Loucy (cell line): ENCODE results near the gene IL17RD.

Experiments
- EZH2phosphoT487 ChIP-seq: fragments of 200-600 bp; IDR thresholded peaks from 2 replicates; pipeline ENCODE4 v1.6.1; 2018; ENCODE audit warnings: antibody characterized with exemption, mild to moderate bottlenecking, moderate library complexity, borderline replicate concordance
- TF ChIP-seq, protein P1 (sequence below): fragments of 200-600 bp; sonication (generic); conservative IDR thresholded peaks from 2 replicates; pipeline ENCODE4 v1.5.1; 2014; ENCODE audit warnings: mild to moderate bottlenecking, antibody characterized with exemption, low read length

DNA sequence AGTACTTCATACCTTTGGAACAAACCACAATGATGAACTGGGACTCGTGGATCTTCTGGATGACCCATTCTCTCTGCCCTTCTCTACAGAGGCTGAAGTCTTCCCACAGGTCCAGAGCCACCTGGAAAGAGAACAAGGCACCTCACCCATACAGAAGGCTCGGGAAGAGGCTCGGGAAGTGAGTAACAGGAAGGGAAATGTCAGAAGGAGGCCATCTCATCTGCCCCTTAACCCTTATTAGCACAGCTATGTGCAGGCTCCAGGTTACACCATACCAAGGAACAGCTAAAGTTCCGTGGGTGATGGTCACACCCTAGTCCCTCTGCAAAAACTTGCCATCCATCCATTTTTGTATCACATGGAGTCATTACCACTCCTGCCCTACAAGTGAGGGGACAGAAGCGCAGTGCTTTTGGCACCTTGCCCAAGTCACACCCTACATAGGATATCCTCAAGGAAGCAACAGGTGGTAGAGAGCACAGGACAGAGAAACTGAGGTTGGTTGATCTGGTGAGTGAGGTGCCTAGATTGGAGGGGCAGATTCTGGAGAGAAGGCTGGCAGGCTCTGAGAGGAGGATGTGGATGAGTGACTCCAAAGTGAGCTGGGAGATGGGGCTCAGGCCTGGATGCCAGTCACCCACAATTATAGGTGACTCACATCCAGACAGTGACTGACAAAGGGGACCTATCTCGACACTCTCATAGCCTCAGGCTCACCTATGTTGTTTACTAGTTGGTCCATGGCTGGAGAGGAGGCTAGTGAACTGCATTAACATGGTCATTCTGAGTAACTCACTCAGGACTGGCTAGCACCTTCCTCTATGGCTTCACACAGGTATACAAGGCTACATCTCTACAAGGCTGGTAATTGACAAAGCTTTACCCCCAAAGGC lies 66.5 kb downstream of the IL17RD start:
- TF ChIP-seq, protein P1, sequence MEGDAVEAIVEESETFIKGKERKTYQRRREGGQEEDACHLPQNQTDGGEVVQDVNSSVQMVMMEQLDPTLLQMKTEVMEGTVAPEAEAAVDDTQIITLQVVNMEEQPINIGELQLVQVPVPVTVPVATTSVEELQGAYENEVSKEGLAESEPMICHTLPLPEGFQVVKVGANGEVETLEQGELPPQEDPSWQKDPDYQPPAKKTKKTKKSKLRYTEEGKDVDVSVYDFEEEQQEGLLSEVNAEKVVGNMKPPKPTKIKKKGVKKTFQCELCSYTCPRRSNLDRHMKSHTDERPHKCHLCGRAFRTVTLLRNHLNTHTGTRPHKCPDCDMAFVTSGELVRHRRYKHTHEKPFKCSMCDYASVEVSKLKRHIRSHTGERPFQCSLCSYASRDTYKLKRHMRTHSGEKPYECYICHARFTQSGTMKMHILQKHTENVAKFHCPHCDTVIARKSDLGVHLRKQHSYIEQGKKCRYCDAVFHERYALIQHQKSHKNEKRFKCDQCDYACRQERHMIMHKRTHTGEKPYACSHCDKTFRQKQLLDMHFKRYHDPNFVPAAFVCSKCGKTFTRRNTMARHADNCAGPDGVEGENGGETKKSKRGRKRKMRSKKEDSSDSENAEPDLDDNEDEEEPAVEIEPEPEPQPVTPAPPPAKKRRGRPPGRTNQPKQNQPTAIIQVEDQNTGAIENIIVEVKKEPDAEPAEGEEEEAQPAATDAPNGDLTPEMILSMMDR: no peak
- no peak for TF ChIP-seq EZH2phosphoT487
